Non-pigmented ciliary epithelial cell (primary cell): ENCODE measurements around the gene EIF4E.
"Not testable (repeated sequence)": the region's sequence is repeated elsewhere in the genome, so short reads cannot be mapped to it uniquely, and the experiment has no call there.

Experiments used
- DNase-seq: peaks from one replicate; pipeline ENCODE4 v3.0.0-alpha.2; 2010; ENCODE audit warnings: low read depth

EIF4E gene

DNA sequence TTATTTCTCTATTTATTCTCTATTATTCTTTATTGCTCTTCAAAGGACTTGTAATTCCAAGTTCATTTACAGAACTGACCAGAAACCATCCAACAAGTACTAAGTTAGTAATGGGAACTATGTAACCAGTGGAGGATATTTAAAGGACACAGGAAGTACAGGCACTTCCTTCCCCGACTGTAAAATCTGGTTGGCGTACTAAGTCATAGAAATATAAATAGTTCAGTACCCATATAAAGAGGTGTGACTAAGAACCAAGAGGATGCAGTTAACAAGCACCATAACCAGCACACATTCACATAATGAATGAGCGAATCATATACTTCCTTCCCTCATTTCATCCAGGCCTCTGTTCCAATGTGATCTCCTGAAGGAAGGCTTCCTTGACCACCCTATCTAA is 3.6 kb upstream of the EIF4E start:
- DNase-seq: no peak

DNA sequence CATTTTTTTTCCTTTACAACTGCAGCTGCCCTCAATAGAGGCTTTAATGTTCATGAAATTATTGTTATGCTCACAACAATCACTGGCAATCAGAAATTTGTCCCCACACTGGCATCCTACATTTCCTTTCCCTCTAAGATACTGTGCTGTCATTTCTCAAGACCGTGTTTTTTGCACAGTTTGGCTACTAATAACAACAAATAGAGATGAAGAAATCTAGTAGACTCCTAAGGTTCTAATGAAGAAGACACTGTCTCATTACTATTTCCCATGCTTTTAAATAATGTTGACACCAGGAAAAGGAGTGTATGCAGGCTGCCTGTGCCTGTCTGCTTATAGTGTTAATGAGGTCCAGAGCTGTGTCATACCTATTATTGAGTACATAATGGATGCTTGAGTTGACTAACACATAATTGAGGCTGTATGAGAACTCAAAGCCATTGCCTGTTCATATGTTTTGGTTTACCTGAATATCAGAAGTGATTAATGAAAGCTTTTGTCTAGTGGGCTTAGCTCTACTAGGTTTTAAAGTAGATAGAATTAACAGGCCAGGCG is 1.5 kb upstream of the EIF4E start:
- no peak for DNase-seq

DNA sequence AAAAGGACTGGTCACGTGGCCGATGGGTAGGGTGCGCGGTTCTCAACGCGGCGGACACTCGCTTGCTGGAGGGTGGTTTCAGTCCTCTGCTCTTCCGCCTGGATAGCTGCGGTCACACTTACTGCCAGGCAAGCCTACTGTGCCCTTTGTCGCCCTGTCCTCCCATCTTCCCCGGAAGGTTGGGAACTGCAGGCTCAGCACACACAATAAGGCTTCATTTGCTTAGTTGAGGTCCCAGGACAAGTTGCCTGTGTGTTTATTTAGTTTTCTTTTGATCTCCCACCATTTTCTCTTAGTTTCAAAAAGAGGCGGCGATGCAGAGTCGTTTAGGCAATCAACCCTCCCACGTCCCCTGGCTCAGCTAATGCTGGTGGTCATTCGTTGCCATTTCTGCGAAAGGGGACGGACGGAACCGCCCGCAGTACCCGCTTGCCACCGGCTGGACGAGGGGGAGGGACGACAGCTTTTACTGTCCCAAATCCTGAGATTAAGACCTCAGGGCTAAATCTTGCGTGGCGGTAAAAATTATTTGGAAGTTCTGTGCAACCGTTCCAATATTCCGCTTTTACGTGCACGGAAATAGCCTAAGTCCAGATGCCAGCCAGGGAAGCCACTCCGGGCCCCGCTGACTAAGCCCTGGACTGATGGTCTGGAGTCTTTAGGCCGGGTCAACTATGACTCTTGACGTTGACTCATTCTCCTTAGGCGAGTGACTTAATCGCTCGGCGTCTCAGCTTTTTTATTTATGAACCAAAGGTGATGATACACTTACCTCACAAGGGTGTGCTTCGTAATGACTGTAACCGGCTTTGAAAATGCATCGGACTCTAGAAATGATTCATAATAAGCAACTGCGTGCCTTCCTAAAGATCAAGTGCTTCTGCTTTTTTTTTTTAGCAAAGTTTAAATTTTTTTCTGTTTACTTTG is 671 bp upstream of the EIF4E start:
- peak; percentile 90 for DNase-seq

DNA sequence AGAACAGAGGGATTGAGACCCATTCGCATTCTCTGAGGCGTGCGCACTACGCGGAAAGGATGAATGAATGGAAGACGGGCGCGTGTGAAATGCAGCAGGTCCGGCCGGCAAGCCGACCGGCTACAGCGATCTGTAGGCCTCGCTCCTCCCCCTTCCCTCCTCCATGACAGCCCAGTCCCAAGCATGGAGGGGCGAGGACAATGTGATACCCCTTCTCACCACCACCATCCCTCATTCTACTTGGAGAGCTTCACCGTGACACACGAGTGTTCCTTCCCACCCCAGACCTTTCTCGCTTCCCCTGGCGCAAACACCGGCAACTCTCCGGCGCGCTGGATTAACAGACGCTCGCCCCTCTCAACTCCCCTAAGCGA is 815 bp downstream of the EIF4E start:
- DNase-seq: no peak

DNA sequence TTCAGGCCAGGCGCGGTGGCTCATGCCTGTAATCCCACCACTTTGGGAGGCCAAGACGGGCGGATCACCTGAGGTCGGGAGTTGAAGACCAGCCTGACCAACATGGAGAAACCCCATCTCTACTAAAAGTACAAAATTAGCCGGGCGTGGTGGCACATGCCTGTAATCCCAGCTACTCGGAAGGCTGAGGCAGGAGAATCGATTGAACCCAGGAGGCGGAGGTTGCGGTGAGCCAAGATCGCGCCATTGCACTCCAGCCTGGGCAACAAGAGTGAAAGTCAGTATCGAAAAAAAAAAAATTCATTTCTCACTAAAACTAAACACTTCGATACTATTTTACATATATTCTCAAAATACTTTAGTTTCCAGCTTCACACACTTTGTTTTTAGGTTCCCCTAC is 2.7 kb downstream of the EIF4E start:
- DNase-seq: not testable (repeated sequence)

DNA sequence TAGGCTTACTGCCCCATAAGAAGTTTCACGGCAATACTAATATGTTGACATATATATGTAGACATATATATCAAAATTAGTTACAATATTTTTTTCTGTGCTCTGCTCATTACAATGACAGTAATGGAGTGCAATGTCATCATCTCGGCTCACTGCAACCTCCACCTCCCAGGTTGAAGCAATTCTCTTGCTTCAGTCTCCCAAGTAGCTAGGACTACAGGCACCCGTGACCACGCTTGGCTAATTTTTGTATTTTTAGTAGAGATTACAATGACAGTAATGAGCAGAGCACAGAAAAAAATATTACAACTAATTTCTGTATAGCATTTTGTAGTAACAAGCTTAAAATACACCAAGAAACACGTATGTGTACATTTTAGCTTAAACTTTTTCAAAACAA is 7.6 kb downstream of the EIF4E start:
- DNase-seq: no peak

DNA sequence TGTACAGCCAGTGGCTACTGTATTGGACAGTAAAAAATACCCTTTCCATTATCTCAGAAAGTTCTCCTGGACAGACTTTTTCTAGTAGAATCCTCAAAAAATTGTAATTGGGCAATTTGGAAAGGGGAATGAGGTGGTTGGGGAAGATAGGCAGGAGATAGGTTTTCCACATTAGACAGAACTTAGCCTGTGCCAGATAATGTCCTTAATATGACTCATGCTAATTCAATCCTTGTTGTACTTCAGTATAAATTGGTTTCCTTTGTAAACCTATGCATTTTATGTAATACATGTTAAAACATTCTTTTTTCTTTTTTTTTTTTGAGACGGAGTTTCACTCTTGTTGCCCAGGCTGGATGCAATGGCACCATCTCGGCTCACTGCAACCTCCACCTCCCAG is 8.9 kb downstream of the EIF4E start:
- DNase-seq: no peak

DNA sequence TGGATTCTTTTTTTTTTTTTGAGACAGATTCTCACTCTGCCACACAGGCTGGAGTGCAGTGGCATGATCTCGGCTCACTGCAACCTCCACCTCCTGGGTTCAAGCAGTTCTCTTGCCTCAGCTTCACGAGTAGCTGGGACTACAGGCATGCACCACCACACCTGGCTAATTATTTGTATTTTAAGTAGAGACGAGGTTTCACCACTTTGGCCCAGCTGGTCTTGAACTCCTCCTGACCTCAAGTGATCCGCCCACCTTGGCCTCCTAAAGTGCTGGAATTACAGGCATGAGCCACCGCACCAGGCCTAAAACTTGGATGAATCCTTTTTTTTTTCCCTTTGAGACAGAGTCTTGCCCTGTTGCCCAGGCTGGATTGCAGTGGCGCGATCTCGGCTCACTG is 18.2 kb downstream of the EIF4E start:
- not testable (repeated sequence) for DNase-seq

DNA sequence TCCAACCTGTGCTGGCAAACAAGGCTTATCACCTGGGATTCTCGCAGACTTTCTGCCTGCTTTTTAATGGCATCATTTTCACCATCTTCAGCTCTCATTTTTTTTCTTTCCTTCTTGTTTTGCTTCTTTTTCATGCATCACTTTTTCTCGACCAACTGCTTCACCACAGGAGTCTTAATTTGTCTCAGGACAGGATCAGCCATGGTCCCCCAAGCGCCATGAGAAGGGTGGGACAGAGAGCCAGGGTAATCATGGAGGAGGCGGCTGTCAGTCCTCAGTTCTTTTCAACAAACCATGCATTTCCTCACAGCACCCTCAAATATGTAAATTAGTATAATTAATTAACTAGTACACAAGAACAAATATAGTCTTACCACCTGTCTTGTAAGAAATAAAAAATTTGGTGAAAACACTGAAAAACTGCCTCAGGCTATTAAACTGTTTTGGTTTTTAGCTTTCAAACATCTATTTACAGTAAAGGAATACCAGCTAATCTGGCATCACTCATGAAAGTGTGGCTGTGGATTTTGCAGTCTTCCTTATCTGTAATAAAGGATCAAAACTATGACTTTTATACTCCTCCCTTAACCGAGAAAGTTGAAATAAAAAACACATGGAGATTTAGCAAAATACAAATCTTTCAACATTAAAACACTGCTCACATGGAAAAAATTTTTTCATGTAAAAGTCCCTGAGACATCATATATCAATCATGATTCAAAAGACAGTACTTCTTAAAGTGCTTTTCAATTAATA is 19.1 kb downstream of the EIF4E start:
- DNase-seq: no peak

DNA sequence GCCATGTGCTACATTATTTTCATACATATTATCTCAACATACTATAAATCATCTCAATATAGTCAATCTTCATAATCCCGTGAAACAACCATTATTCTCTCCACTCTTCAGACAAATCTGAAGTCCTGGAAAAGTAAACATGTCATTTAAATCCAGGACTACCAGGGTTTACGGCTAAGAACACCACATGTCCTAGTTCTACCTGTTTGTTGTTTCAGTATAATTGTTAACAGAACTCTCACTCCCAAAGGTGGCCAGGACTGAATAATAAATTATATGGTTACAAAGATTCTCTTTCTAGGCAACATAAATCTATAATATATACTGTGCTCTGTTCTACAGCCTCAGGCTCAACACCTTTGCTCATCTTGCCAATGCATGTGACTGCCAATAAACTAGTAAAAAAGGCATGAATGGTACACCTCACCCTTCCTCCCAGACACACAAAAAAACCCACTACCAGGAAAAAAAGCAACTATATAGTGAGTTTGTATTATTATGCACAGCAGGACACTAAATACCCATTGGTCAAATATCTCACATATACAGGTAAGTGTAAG is 20.1 kb downstream of the EIF4E start:
- no peak for DNase-seq

DNA sequence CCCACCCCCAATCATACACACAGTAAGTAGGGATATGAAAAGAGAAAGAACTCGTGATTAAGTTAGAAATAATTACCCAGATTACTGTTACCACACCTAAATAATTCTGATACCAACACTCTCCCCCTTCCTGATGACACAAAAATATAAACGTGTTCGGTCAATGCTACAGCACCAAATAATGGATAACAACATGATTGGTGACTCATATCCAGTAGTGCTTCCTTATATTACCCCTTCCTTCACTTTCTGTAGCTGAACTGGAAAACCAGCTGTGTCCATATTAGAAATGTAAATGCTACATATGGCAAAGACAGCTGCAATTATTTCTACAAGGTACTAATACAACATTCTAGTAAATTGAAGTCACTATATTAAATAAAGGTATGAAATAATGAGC is 20.8 kb downstream of the EIF4E start:
- no peak for DNase-seq

DNA sequence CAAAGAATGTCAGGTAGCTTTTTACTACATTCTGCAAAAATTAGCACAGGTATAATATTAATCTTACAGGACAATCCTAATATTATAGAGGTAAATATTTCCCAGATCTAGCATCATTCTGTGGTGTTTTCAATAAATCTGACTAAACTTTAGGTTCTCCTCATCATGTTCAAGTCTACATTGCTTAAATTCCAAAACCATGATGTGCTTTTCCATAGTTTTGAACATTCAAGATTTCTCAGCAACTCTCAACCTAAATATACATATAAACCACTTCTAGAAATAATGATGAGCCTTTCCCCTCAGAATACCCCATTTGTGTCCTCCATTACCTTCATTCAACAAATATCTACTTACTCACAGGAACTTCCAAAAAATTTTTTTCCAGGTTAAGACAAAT is 23.1 kb downstream of the EIF4E start:
- DNase-seq: no peak

DNA sequence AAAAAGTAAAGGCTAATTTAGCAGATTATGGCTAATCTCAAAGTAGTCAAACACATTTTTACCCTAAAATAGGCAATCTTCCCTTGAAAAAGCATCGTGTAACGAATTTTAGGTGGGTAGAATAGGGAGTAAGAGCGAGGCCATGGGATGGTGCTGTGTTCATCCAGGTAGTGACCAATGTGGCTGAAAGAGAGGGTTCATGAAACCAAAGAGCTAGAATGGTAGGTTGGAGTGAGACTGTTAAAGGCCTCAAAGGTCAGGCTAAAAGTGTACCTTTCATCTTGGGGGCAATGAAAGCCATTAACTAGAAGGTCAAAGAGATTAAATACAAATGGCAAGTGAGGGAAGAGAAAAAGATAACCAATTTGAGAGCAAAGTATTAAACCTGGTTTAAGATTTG is 23.6 kb downstream of the EIF4E start:
- DNase-seq: no peak

DNA sequence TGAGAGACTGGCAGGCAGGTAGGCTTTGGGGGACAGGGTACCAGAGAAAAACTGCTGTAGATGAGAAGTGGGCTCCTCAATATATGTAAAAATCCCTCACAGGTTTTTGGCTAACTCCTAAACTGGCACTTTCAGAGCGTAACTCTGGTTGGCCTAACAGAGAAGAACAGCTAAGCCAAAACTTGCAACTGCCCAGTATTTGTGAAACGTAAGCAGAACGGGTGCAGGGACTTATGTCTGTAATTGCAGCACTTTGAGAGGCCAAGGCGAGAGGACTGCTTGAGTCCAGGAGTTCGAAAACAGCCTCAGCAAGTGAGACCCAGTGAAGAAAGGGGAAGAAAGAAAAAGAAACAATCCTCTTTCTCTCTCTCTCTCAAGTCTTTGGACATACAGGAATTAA is 25.0 kb downstream of the EIF4E start:
- DNase-seq: no peak

DNA sequence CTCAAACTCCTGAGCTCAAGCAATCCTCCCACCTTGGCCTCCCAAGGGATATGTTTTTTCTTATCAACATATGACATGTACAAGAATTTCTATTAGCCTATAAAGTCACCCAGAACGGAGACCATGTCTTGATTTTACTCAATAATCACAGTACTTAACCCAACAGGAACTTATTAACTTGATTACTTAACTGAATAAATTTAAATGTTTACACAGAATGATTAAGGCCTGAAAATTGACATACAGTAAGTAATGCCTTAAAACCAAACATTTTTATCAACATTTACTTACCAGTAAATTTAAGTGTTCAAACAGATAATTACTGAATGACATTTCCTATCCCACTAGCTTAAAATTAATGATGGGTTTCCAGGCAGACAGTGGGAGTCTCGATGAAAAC is 25.4 kb downstream of the EIF4E start:
- no peak for DNase-seq

DNA sequence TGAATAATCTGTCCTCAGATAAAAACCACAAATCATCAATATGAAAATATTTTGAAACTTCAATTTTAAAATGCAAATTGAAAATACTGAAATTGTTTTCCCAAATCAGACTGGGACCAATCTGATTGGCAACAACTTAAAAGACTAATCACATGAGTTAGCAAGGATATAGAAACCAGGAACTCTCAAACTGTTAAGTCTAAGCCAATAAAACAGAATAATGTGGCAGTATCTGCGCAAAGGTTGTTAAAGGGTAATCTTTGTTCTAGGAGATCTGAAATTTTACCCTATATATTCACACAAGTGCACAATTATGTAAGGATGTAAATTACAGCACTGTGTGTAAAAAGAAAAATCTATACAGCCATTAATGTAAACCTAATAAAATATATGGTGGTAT is 29.7 kb downstream of the EIF4E start:
- no peak for DNase-seq

DNA sequence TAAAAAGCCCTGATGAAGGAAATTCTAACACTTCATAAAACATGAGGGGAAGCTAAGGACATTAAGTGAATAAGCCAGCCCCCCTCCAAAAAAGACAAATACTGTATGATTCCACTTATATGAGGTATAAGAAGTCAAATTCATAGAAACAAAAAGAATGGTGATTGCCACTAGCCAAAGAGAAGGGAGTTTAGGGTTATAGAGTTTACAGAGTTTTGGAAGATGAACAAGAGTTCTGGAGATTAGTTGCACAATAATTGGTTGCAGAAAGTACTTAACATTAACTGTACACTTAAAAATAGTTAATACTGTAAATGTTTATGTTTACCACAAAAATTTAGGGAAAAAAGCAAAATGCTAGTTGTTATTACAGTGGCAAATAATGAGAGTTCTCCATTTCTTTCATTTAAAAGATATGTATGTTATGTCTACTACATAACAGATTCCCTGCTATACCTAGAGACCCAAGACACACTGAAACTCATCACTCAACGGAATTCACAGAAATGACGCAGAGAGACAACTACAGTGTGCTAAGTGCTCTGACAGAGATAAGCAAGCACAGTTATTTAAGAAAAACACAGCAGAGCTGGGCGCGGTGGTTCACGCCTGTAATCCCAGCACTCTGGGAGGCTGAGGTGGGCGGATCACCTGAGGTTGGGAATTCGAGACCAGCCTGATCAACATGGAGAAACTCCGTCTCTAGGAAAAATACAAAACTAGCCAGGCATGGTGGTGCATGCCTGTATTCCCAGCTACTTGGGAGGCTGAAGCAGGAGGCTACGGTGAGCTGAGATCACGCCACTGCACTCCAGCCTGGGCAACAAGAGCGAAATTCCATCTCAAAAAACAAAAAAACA is 37.2 kb downstream of the EIF4E start:
- DNase-seq: no peak

DNA sequence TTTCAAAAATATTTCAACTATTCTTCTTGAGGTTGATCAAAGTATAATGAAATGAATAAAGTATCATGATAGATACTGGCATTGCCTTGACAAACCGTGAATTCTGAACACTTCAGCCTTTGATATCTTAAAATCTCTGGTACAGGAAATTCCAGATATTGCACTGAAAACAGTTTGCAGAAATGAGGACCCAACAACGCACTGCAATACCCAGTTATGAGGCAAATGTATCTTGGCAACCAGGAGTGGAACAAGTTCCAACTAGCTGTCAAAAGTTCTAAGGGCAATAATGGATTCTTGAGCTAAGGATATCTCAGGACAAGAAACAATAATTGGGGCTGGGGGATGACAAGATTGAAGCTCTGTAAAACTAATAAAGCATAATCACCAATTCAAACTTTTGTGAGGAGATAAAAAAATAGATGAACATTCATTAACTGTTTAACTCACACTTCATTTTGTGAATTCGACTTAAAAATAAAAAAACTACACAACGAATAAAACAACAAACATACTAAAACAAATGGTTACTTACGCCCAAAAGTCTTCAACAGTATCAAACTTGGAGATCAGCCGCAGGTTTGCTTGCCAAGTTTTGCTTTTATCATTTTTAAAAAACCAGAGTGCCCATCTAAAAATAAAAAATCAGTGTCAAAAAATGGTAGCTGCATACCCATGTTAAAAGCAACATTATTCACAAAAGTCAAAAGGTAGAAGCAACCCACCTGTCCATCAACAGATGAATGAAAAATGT is 38.1 kb downstream of the EIF4E start:
- DNase-seq: no peak

DNA sequence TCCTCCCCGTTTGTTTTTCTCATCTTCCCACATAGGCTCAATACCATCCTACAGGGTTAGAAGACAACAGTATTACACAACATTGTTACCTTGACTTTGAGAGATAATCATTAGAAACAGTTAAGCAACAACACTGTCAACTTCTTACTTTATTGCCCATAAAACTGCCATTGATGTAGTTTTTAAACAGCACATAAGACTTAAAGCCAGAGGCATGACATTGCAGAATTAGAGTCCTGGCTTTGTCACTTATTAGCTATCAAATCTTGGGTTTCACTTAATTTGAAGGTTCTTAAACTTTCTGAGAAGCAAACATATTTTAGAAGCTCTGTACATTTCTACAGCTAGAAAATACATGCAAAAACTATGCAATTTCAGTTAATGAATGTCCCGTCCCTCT is 41.8 kb downstream of the EIF4E start:
- DNase-seq: no peak

DNA sequence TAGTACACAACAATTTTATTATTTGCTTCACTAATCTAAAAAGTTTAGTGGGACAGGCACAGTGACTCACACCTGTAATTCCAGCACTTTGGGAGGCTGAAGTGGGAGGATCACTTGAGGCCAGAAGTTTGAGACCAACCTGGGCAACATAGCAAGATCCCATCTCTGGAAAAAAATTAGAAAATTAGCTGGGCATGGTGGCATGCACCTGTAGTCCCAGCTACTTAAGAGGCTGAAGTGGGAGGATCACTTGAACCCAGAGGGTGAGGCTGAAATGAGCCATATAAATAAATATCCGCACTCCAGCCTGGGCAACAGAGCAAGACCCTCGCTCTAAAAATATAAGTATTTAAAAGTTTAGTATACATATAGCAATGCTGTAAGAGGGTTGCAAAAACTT is 42.6 kb downstream of the EIF4E start:
- not testable (repeated sequence) for DNase-seq

DNA sequence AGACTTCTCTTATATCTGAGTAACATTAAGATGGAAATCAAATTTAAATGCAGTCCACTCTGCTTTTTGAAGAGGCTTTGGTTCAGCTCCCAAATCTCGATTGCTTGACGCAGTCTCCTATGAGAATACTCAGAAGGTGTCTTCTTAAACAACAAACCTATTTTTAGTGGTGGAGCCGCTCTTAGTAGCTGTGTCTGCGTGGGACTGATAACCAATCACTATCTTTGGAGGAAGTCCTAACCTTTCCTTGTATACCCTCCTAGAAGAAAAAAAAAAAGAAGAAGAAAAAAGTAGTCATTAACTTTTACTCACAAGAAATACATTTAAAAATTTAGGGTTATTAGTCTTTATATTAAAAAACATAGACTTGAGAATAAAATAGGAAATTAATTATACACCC is 48.0 kb downstream of the EIF4E start:
- DNase-seq: not testable (repeated sequence)
